ENCODE measurements around the gene ATP9A. TPM values are rescaled to one million over a fixed set of nuclear protein-coding genes. Genes with fewer than 3 reads are reported as not detected.
"Not testable (repeated sequence)": the region's sequence is repeated elsewhere in the genome, so short reads cannot be mapped to it uniquely, and the experiment has no call there.

ATP9A gene
- total RNA-seq, 1 experiment from 2014 or later: 12.1 TPM

DNA sequence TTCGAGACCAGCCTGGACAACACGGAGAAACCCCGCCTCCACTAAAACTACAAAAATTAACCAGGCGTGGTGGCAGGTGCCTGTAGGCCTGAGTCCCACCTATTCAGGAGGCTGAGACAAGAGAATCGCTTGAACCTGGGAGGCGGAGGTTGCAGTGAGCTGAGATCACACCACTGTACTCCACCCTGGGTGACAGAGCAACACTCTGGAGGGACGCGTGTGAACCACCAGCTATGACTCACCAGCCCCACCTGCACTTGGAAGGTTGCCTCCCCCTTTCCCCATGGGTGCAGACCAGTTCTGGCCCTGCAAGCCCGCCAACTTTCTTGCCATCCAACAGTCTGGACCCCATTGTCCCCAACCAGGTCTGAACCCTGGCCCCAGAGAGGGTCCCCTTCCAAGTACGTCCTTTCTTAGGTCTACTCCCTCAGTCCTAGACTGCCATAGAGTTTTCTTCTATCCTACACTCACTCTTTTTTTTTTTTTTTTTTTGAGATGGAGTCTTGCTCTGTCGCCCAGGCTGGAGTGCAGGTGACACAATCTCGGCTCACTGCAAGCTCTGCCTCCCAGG, 29.2 kb downstream of the ATP9A start:
- H3K4me1 Mint-ChIP-seq: peaks cover 10 to 13% of the 10 kb centered on the region in 2 experiments; a peak in 3 of 4 replicates
- H3K36me3 Mint-ChIP-seq (ENCODE audit: insufficient read depth in 1 of 3, low read depth in 3 of 3): no peaks in the 10 kb centered on the region
- Histone ChIP-seq H2BK20ac (ENCODE audit: low read depth, low read length, poor library complexity, severe bottlenecking) (no peak overlapping the region), H3K9me3 (ENCODE audit: control insufficient read depth, low read depth, low read length) (no peaks in the 10 kb centered on the region), H3T11ph (ENCODE audit: low read length) (no peak overlapping the region), H3K23me2 (ENCODE audit: insufficient read length, low read depth, low read length, poor library complexity, severe bottlenecking) (no peaks in the 10 kb centered on the region), H3K4ac (ENCODE audit: low read depth, low read length) (no peak overlapping the region), H4K20me1 (ENCODE audit: control insufficient read depth, insufficient read depth, insufficient read length) (no peaks in the 10 kb centered on the region), H2AK5ac (ENCODE audit: insufficient read length, low read length) (no peak overlapping the region), H3K4me2 (ENCODE audit: insufficient read depth, insufficient read length, low read length) (no peak overlapping the region), H3K56ac (ENCODE audit: insufficient read length, low read depth, low read length) (no peak overlapping the region), H3K18ac (ENCODE audit: insufficient read length, low read depth, low read length) (no peak overlapping the region), H4K5ac (ENCODE audit: insufficient read length, low read depth, low read length) (no peak overlapping the region), H4K91ac (ENCODE audit: insufficient read length, low read depth, low read length) (no peak overlapping the region), H3K79me2 (ENCODE audit: insufficient read depth, low read length) (no peaks in the 10 kb centered on the region), H4K8ac (replicated peaks; ENCODE audit: insufficient read length, low read depth, low read length) (no peak overlapping the region), H3K27me3 (ENCODE audit: insufficient read depth, low read length) (no peaks in the 10 kb centered on the region), H2BK15ac (ENCODE audit: low read depth, low read length) (no peak overlapping the region), H2BK5ac (ENCODE audit: insufficient read length, low read length) (no peak overlapping the region), H3K9ac (ENCODE audit: extremely low read depth, insufficient read length, low read length) (no peak overlapping the region), H3K79me1 (ENCODE audit: insufficient read depth, low read depth, low read length, poor library complexity, severe bottlenecking) (no peaks in the 10 kb centered on the region), H3K23ac (ENCODE audit: insufficient read length, low read depth, low read length) (no peak overlapping the region), H2AFZ (ENCODE audit: low read length) (no peak overlapping the region), H2BK120ac (ENCODE audit: low read depth, low read length, poor library complexity, severe bottlenecking) (no peak overlapping the region), H3K4me1 (ENCODE audit: insufficient read depth, low read length) (no peaks in the 10 kb centered on the region), H3K14ac (ENCODE audit: insufficient read depth, low read length) (no peak overlapping the region), H3K27ac (ENCODE audit: insufficient read length, low read depth, low read length) (no peak overlapping the region), H2BK12ac (ENCODE audit: insufficient read length, low read depth, low read length) (no peak overlapping the region)
- peak overlapping the region in 2 of 3 experiments; percentile 75 to 87; a peak in 4 of 7 replicates for H3K27ac Mint-ChIP-seq
- DNase-seq: no peak
- TF ChIP-seq, protein P1, sequence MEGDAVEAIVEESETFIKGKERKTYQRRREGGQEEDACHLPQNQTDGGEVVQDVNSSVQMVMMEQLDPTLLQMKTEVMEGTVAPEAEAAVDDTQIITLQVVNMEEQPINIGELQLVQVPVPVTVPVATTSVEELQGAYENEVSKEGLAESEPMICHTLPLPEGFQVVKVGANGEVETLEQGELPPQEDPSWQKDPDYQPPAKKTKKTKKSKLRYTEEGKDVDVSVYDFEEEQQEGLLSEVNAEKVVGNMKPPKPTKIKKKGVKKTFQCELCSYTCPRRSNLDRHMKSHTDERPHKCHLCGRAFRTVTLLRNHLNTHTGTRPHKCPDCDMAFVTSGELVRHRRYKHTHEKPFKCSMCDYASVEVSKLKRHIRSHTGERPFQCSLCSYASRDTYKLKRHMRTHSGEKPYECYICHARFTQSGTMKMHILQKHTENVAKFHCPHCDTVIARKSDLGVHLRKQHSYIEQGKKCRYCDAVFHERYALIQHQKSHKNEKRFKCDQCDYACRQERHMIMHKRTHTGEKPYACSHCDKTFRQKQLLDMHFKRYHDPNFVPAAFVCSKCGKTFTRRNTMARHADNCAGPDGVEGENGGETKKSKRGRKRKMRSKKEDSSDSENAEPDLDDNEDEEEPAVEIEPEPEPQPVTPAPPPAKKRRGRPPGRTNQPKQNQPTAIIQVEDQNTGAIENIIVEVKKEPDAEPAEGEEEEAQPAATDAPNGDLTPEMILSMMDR (conservative IDR thresholded peaks at IDR 0.05): no peak
- WGBS (ENCODE audit: extremely low coverage, insufficient read length, low lambda C conversion rate): no CpG with 5 or more reads among the region's 12 CpGs
- no peaks in the 10 kb centered on the region for H3K27me3 Mint-ChIP-seq (ENCODE audit: low read depth)
- H3K9me3 Mint-ChIP-seq: no peaks in the 10 kb centered on the region
- no peak overlapping the region for H3K4me3 Mint-ChIP-seq

DNA sequence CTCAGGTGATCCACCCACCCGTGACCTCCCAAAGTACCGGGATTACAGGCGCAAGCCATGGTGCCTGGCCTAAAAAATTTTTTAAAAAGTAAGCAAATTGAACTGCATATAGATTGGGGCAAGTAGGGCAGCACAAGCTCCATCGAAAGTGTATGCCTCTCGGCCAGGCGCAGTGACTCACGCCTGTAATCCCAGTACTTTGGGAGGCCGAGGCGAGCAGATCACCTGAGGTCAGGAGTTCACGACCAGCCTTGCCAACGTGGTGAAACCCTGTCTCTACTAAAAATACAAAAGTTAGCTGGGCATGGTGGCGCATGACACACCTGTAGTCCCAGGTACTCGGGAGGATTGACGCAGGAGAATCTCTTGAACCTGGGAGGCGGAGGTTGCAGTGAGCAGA, 29.9 kb downstream of the ATP9A start:
- not testable (repeated sequence) for H3K27ac ChIP-seq (ENCODE audit: insufficient read length, low read depth, low read length); H3K9me3 Mint-ChIP-seq; H3K23me2 ChIP-seq (ENCODE audit: insufficient read length, low read depth, low read length, poor library complexity, severe bottlenecking); H2BK12ac ChIP-seq (ENCODE audit: insufficient read length, low read depth, low read length); H3K18ac ChIP-seq (ENCODE audit: insufficient read length, low read depth, low read length); H3T11ph ChIP-seq (ENCODE audit: low read length); H3K79me1 ChIP-seq (ENCODE audit: insufficient read depth, low read depth, low read length, poor library complexity, severe bottlenecking); H3K9me3 ChIP-seq (ENCODE audit: control insufficient read depth, low read depth, low read length); DNase-seq; H2AFZ ChIP-seq (ENCODE audit: low read length); H3K27me3 Mint-ChIP-seq (ENCODE audit: low read depth); H4K5ac ChIP-seq (ENCODE audit: insufficient read length, low read depth, low read length); H3K4me3 Mint-ChIP-seq; H2BK20ac ChIP-seq (ENCODE audit: low read depth, low read length, poor library complexity, severe bottlenecking); H3K27me3 ChIP-seq (ENCODE audit: insufficient read depth, low read length); H3K14ac ChIP-seq (ENCODE audit: insufficient read depth, low read length); H2BK120ac ChIP-seq (ENCODE audit: low read depth, low read length, poor library complexity, severe bottlenecking); H2AK5ac ChIP-seq (ENCODE audit: insufficient read length, low read length); H3K56ac ChIP-seq (ENCODE audit: insufficient read length, low read depth, low read length); H4K8ac ChIP-seq (replicated peaks; ENCODE audit: insufficient read length, low read depth, low read length); H3K23ac ChIP-seq (ENCODE audit: insufficient read length, low read depth, low read length); H4K91ac ChIP-seq (ENCODE audit: insufficient read length, low read depth, low read length); H4K20me1 ChIP-seq (ENCODE audit: control insufficient read depth, insufficient read depth, insufficient read length); H3K4me1 ChIP-seq (ENCODE audit: insufficient read depth, low read length); H3K9ac ChIP-seq (ENCODE audit: extremely low read depth, insufficient read length, low read length); H3K4ac ChIP-seq (ENCODE audit: low read depth, low read length); H3K4me2 ChIP-seq (ENCODE audit: insufficient read depth, insufficient read length, low read length); H2BK15ac ChIP-seq (ENCODE audit: low read depth, low read length); H3K36me3 Mint-ChIP-seq (ENCODE audit: insufficient read depth in 1 of 3, low read depth in 3 of 3); H2BK5ac ChIP-seq (ENCODE audit: insufficient read length, low read length); H3K79me2 ChIP-seq (ENCODE audit: insufficient read depth, low read length)
- Mint-ChIP-seq H3K27ac (peak overlapping the region in 2 of 3 experiments; percentile 52 to 82; a peak in 1 of 7 replicates), H3K4me1 (peaks cover 10 to 13% of the 10 kb centered on the region in 2 experiments; a peak in 3 of 4 replicates)
- WGBS (ENCODE audit: extremely low coverage, insufficient read length, low lambda C conversion rate): no CpG with 5 or more reads among the region's 15 CpGs

All from H9 (cell line).